Parathyroid adenoma (tissue), 2 donors: Measurements from ENCODE around the gene MAFB.

Experiments
- H2AFZ ChIP-seq: fragments of 300-600 bp; sonication (generic); one replicate; pipeline ENCODE4 v1.7.0; 2017; ENCODE audit warnings: antibody characterized with exemption, mild to moderate bottlenecking
- H3K27ac ChIP-seq: fragments of 300-600 bp; sonication (generic); one replicate; pipeline ENCODE4 v1.7.0; 2017
- H3K27me3 ChIP-seq: fragments of 300-600 bp; sonication (generic); one replicate; pipeline ENCODE4 v1.7.0; 2017; ENCODE audit warnings: low read length; ENCODE audit not compliant: control insufficient read depth, insufficient read depth
- H3K36me3 ChIP-seq: fragments of 300-600 bp; sonication (generic); one replicate; pipeline ENCODE4 v1.7.0; 2017; ENCODE audit warnings: low read length; ENCODE audit not compliant: control insufficient read depth, insufficient read depth
- H3K4me1 ChIP-seq: fragments of 300-600 bp; sonication (generic); one replicate; pipeline ENCODE4 v1.7.0; 2017; ENCODE audit warnings: control low read depth
- H3K4me2 ChIP-seq: fragments of 300-600 bp; sonication (generic); one replicate; pipeline ENCODE4 v1.7.0; 2017; ENCODE audit warnings: low read length
- H3K4me3 ChIP-seq: fragments of 300-600 bp; sonication (generic); one replicate; pipeline ENCODE4 v1.7.0; 2017; ENCODE audit warnings: low read depth, low read length
- H3K79me2 ChIP-seq: fragments of 300-600 bp; sonication (generic); one replicate; pipeline ENCODE4 v1.7.0; 2017; ENCODE audit warnings: control low read depth
- H3K9ac ChIP-seq: fragments of 300-600 bp; sonication (generic); one replicate; pipeline ENCODE4 v1.7.0; 2017; ENCODE audit warnings: mild to moderate bottlenecking
- H3K9me3 ChIP-seq: fragments of 300-600 bp; sonication (generic); one replicate; pipeline ENCODE4 v1.7.0; 2017; ENCODE audit warnings: low read length; ENCODE audit not compliant: control insufficient read depth
- TF ChIP-seq, protein P1 (sequence below): fragments of 300-600 bp; sonication (generic); IDR thresholded peaks from one replicate; pipeline ENCODE4 v1.7.0; 2017; ENCODE audit warnings: antibody characterized with exemption, mild to moderate bottlenecking
- donor health status: primary hyperparathyroidism.

MAFB gene

DNA sequence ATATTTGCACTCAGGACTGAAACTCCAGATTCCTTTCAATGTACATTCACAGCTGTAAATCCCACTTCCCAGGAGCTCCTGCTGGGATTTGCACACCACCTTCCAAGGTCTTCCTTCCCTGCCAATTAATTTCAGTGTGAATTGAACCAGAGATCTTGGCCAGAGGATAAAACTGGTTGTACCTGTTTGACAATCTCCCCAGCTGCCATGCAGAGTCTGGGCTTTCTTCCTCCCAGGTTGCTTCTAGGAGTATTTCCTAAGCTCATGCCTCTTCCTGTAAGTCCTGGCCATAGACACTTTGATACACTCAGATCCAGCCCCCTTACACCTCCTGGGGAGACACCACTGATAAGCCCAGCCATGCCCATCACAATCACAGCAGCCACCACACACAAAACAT lies 15.6 kb downstream of the MAFB start:
- Histone ChIP-seq H3K4me2 (peak overlapping the region; percentile 44), H3K9ac (no peak overlapping the region), H3K27me3 (no peaks in the 10 kb centered on the region), H3K36me3 (no peaks in the 10 kb centered on the region), H3K79me2 (peaks cover 5% of the 10 kb centered on the region), H3K4me3 (peak overlapping the region; percentile 2), H2AFZ (no peak overlapping the region), H3K9me3 (no peaks in the 10 kb centered on the region), H3K27ac (peak overlapping the region; percentile 46), H3K4me1 (peaks cover 49% of the 10 kb centered on the region)
- TF ChIP-seq, protein P1, sequence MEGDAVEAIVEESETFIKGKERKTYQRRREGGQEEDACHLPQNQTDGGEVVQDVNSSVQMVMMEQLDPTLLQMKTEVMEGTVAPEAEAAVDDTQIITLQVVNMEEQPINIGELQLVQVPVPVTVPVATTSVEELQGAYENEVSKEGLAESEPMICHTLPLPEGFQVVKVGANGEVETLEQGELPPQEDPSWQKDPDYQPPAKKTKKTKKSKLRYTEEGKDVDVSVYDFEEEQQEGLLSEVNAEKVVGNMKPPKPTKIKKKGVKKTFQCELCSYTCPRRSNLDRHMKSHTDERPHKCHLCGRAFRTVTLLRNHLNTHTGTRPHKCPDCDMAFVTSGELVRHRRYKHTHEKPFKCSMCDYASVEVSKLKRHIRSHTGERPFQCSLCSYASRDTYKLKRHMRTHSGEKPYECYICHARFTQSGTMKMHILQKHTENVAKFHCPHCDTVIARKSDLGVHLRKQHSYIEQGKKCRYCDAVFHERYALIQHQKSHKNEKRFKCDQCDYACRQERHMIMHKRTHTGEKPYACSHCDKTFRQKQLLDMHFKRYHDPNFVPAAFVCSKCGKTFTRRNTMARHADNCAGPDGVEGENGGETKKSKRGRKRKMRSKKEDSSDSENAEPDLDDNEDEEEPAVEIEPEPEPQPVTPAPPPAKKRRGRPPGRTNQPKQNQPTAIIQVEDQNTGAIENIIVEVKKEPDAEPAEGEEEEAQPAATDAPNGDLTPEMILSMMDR: no peak

DNA sequence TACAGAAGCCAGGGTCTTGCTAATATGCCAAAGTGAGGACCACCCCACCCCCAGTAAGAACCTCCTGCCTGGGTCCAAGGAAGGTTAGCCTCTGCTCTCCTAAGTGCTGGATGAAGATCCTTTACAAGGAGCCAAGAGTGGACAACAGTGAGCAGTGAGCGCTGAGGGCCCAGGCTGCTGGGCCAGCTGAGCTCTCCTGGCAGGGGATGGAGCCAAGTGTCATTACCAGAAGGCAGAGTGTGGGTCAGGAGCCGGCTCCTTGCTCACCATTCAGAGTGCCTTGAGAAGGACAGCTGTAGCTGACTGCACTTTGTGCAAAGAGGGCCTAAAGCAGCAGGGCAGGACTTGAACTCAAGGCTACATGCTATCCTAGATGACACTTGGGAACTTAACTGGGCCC lies 16.9 kb downstream of the MAFB start:
- H3K9ac ChIP-seq: no peak overlapping the region
- no peak overlapping the region for H2AFZ ChIP-seq
- H3K36me3 ChIP-seq: no peaks in the 10 kb centered on the region
- no peak overlapping the region for H3K4me3 ChIP-seq
- TF ChIP-seq, protein P1: no peak
- no peak overlapping the region for H3K4me2 ChIP-seq
- peaks cover 43% of the 10 kb centered on the region for H3K4me1 ChIP-seq
- no peaks in the 10 kb centered on the region for H3K27me3 ChIP-seq
- H3K27ac ChIP-seq: no peak overlapping the region
- H3K9me3 ChIP-seq: no peaks in the 10 kb centered on the region
- peaks cover 5% of the 10 kb centered on the region for H3K79me2 ChIP-seq

DNA sequence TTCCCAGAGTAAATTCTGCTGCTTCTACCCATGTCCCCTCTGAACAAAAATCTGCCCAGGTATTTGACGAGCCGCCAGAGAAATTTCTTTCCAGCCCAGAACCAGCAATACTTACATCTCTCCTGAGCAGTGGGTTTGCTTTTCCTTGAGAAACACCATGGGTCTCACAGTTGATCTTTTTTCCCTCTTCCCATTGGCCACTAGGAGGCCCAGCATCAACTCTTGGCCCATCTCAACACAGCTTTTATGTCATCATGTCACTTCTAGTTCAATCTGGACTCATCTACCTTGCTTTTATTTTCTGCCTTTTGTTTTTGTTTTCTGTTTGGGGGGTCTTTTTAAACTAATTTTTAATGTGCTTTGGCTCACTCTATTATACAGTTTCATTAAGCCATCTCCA lies 18.8 kb downstream of the MAFB start:
- no peak overlapping the region for H2AFZ ChIP-seq
- H3K36me3 ChIP-seq: no peaks in the 10 kb centered on the region
- peaks cover 3% of the 10 kb centered on the region for H3K79me2 ChIP-seq
- no peak overlapping the region for H3K4me2 ChIP-seq
- H3K27me3 ChIP-seq: no peaks in the 10 kb centered on the region
- H3K27ac ChIP-seq: peak overlapping the region; percentile 31
- H3K4me3 ChIP-seq: no peak overlapping the region
- TF ChIP-seq, protein P1: no peak
- no peak overlapping the region for H3K9ac ChIP-seq
- no peaks in the 10 kb centered on the region for H3K9me3 ChIP-seq
- H3K4me1 ChIP-seq: peaks cover 37% of the 10 kb centered on the region

DNA sequence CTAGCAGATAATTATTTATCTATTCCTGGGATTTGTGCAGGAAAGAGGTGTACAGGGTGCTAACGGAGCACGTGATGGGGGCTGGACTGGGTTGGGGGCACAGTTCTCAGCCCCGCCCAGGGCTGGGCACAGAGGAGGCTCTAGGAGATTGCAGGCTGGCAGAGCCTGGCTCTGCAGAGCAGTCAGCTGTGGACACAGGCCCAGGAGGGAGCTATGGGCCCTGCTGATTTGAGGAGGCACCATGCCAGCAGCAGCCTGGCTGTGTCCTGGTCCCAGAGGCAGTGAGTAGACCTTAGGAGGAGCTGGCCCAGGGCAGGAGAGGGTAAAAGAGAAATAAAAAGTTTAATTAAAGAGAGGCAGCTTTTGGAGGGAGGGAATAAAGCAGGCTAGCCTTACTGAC lies 19.3 kb downstream of the MAFB start:
- Histone ChIP-seq H3K4me3 (no peak overlapping the region), H3K79me2 (peaks cover 3% of the 10 kb centered on the region), H3K9ac (no peak overlapping the region), H3K27ac (peak overlapping the region; percentile 31), H2AFZ (peak overlapping the region; percentile 18), H3K36me3 (no peaks in the 10 kb centered on the region), H3K9me3 (no peaks in the 10 kb centered on the region), H3K4me2 (no peak overlapping the region), H3K4me1 (peaks cover 38% of the 10 kb centered on the region), H3K27me3 (no peaks in the 10 kb centered on the region)
- TF ChIP-seq, protein P1: no peak

DNA sequence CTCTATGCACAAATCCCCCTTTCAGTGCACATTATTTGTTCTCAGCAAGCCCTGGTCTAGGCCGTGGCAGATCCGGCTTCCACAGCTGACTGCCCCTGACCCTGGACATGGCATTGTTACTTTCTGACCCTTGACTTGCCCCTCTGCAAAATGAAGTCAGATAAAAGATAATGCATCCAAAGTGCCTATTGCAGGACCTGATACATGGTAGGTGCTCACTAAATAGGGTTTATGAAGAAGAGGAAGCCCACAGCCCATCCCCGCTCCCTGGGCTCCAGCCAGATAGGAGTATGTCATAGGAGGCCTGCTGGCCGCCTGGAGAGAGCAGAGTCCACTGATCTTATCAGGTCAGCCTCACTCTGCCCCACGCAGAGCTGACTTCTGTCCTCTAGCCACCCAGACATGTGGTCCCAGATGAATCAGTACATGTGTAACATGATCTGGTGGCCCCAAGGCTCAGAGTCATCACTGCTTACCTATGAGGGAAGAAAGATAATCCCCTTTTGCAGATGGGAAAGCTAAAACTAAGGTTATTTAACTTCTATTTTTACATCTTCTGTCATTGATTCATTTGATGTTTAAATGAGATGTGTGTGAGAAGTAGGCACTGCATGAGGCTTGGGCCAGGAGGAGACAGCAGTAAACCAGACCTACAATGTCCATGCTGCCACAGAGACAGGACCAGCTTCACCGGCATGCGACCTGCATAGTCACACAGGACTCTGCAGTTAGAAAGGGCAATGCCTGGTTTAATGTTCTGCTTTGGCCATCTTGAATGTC lies 20.4 kb downstream of the MAFB start:
- H3K4me1 ChIP-seq: peaks cover 39% of the 10 kb centered on the region
- peak overlapping the region; percentile 20 for H3K27ac ChIP-seq
- TF ChIP-seq, protein P1: no peak
- no peak overlapping the region for H3K4me3 ChIP-seq
- no peak overlapping the region for H3K9ac ChIP-seq
- H2AFZ ChIP-seq: no peak overlapping the region
- no peaks in the 10 kb centered on the region for H3K27me3 ChIP-seq
- peak overlapping the region; percentile 1 for H3K4me2 ChIP-seq
- peaks cover 3% of the 10 kb centered on the region for H3K79me2 ChIP-seq
- H3K9me3 ChIP-seq: no peaks in the 10 kb centered on the region
- H3K36me3 ChIP-seq: no peaks in the 10 kb centered on the region
